ENCODE data around the gene SAFB. TPM values are rescaled to one million over a fixed set of nuclear protein-coding genes. Genes with fewer than 3 reads are reported as not detected.
A peak's percentile ranks its signal among the peaks of the same experiment; 100 is the strongest.

The SAFB gene
- polyA plus RNA-seq, 2 of the 4 experiments (the other 2 are of a cell fraction) = 55.0 to 74.0 TPM

GRCh38 chr19:5665781-5666513, 43.1 kb downstream of the SAFB start:
- TF ChIP-seq SREBF2 (IDR thresholded peaks at IDR 0.05) (no peak), MAX (IDR thresholded peaks at IDR 0.05) (peak; percentile 63; the same call in 1 of the 2 replicates), REST (IDR thresholded peaks at IDR 0.05) (no peak)
- Histone ChIP-seq H3K9me3 (no peaks in the 10 kb centered on the region), H3K4me1 (peaks cover 14% of the 10 kb centered on the region), H3K27ac (no peak overlapping the region), H3K4me3 (no peak overlapping the region), H3K4me2 (no peak overlapping the region)
- FAIRE-seq (no peak), DNase-seq (ENCODE audit: low read depth in 1 of 2, low spot score in 1 of 2) (peak; percentile 58 to 68), ATAC-seq (peak; percentile 77 to 86; a peak in 5 of 6 replicates)
- POLR2A ChIA-PET = interaction anchor here (1.0 kb wide), 1 partner anchor 9 kb away, joined by 3 read pairs; no protein-coding TSS in a partner anchor
- WGBS (ENCODE audit: missing lambda C conversion rate) = 52% methylated on average over 10 of the region's 10 CpGs
- CTCF ChIA-PET = interaction anchor here (1.6 to 1.7 kb wide), 2 partner anchors 11 to 24 kb away, joined by 4 to 6 read pairs; no protein-coding TSS in a partner anchor

GRCh38 chr19:5666921-5667610, 44.2 kb downstream of the SAFB start:
- H3K4me2 ChIP-seq = no peak overlapping the region
- ATAC-seq (no peak; a peak in 1 of 6 replicates), FAIRE-seq (no peak), DNase-seq (ENCODE audit: low read depth in 1 of 2, low spot score in 1 of 2) (no peak)
- H3K9me3 ChIP-seq = no peaks in the 10 kb centered on the region
- ChIA-PET CTCF (interaction anchor here (0.6 kb wide), 1 partner anchor 348 kb away, joined by 3 read pairs; no protein-coding TSS in a partner anchor), POLR2A (no interaction called here)
- H3K27ac ChIP-seq = no peak overlapping the region
- WGBS (ENCODE audit: missing lambda C conversion rate) = 88% methylated on average over 14 of the region's 26 CpGs
- no peak for TF ChIP-seq RNF2 (IDR thresholded peaks at IDR 0.05; ENCODE audit: borderline replicate concordance, low read depth)
- TF ChIP-seq TP53 (CRISPR knock-in tag; IDR thresholded peaks at IDR 0.05) = no peak
- no peak for TF ChIP-seq MAZ (IDR thresholded peaks at IDR 0.05; ENCODE audit: borderline replicate concordance, low read depth, low read length)
- no peak for TF ChIP-seq CHD2 (IDR thresholded peaks at IDR 0.05; ENCODE audit: low read length, partially characterized antibody)
- TF ChIP-seq RCOR1 (IDR thresholded peaks at IDR 0.05; ENCODE audit: low read depth, low read length) = no peak
- TF ChIP-seq HOXB13 (CRISPR knock-in tag; IDR thresholded peaks at IDR 0.05; ENCODE audit: low read depth) = no peak
- H3K4me1 ChIP-seq = peaks cover 14% of the 10 kb centered on the region
- no peak overlapping the region for H3K4me3 ChIP-seq

- 0 out of 6 replicates have a peak, but pooled peaks have one; percentile 11 to 19 for ATAC-seq
- no peak for DNase-seq (ENCODE audit: low read depth in 1 of 2, low spot score in 1 of 2)
- Histone ChIP-seq H3K9me3 (no peaks in the 10 kb centered on the region), H3K27ac (no peak overlapping the region), H3K4me1 (peaks cover 14% of the 10 kb centered on the region), H3K4me3 (no peak overlapping the region), H3K4me2 (no peak overlapping the region)
- POLR2A ChIA-PET = no interaction called here
- whole genome bisulfite sequencing (ENCODE audit: missing lambda C conversion rate) = 91% methylated on average over 7 of the region's 22 CpGs
- CTCF ChIA-PET = no interaction called here
- FAIRE-seq = no peak
- TF ChIP-seq MAX (IDR thresholded peaks at IDR 0.05) (no peak), HES2 (IDR thresholded peaks at IDR 0.05) (no peak), HDAC2 (IDR thresholded peaks at IDR 0.05) (no peak), RARB (CRISPR knock-in tag; IDR thresholded peaks at IDR 0.05) (no peak), TFCP2L1 (CRISPR knock-in tag; IDR thresholded peaks at IDR 0.05) (no peak), HOXA7 (CRISPR knock-in tag; IDR thresholded peaks at IDR 0.05) (no peak), SMC3 (IDR thresholded peaks at IDR 0.05) (no peak), CHD4 (IDR thresholded peaks at IDR 0.05; ENCODE audit: borderline replicate concordance) (no peak), JUNB (IDR thresholded peaks at IDR 0.05) (no peak), HEYL (CRISPR knock-in tag; IDR thresholded peaks at IDR 0.05) (no peak)
These were observed 44.9 kb downstream of the SAFB start for GRCh38 chr19:5667751-5668271.
